ENCODE measurements around the gene IGFBP5.

GRCh38 chr2:216660496-216660895, 34.9 kb downstream of the IGFBP5 start:
- no peak for TF ChIP-seq EZH2phosphoT487 (conservative IDR thresholded peaks at IDR 0.05; ENCODE audit: low read length)
- TF ChIP-seq CTCF (IDR thresholded peaks at IDR 0.05; ENCODE audit: insufficient read depth, low read length, poor library complexity, severe bottlenecking), result no peak
